PC-3 (cell line): ENCODE data around the gene ADRM1. TPM values are rescaled to one million over a fixed set of nuclear protein-coding genes. Genes with fewer than 3 reads are reported as not detected.
A peak's percentile ranks its signal among the peaks of the same experiment; 100 is the strongest.

Experiments
- ATAC-seq: fragments of 200-7000 bp; cut with Tn5 transposase; 2 replicates; pipeline ENCODE4 v1.9.1; 2020; ENCODE audit warnings: mild to moderate bottlenecking, moderate library complexity
- BruUV-seq: library from RNA; stranded (reverse); fragments of 400-500 nt; replicated peaks from 2 replicates; lab custom pipeline; 2021; lab: Mats Ljungman, UMichigan
- CTCF ChIA-PET: fragments of 300-600 bp; sonication (Branson Sonifier 250); formaldehyde crosslinking; loops from one replicate; lab custom pipeline; 2022; ENCODE audit warnings: antibody characterized with exemption; lab: Charles Lee
- POLR2A ChIA-PET: fragments of 300-600 bp; sonication (Branson Sonifier 250); formaldehyde crosslinking; loops from one replicate; lab custom pipeline; 2022; ENCODE audit warnings: antibody characterized with exemption; ENCODE audit not compliant: unreplicated experiment; lab: Charles Lee
- DNase-seq: peaks from one replicate; pipeline ENCODE4 v3.0.0-alpha.2; 2015
- H2AFZ ChIP-seq: fragments of 300-600 bp; sonication (generic); 2 replicates; pipeline ENCODE4 v1.6.0; 2016; ENCODE audit warnings: antibody characterized with exemption, low read length
- H3F3A ChIP-seq: fragments of 300-600 bp; sonication (generic); one replicate; pipeline ENCODE4 v1.6.0; 2017; ENCODE audit warnings: antibody characterized with exemption, low read length, control low read depth, mild to moderate bottlenecking; ENCODE audit not compliant: unreplicated experiment
- H3K27ac ChIP-seq: fragments of 300-600 bp; sonication (generic); 2 replicates; pipeline ENCODE4 v1.5.1; 2016; ENCODE audit warnings: mild to moderate bottlenecking, low read length
- H3K27me3 ChIP-seq: fragments of 300-600 bp; sonication (generic); 2 replicates; pipeline ENCODE4 v1.6.1; 2016; ENCODE audit warnings: low read length, mixed read lengths
- H3K36me3 ChIP-seq: fragments of 300-600 bp; sonication (generic); 2 replicates; pipeline ENCODE4 v1.6.1; 2016; ENCODE audit warnings: low read depth, mixed run types, low read length, mixed read lengths
- H3K4me1 ChIP-seq: fragments of 300-600 bp; sonication (generic); 2 replicates; pipeline ENCODE4 v1.5.1; 2016; ENCODE audit warnings: low read length; ENCODE audit not compliant: insufficient read depth
- H3K4me2 ChIP-seq: fragments of 300-600 bp; sonication (generic); 2 replicates; pipeline ENCODE4 v1.6.0; 2016; ENCODE audit warnings: low read length
- H3K4me3 ChIP-seq: fragments of 300-600 bp; sonication (generic); 2 replicates; pipeline ENCODE4 v1.5.1; 2016; ENCODE audit warnings: mild to moderate bottlenecking, low read length, mixed read lengths
- H3K79me2 ChIP-seq: fragments of 300-600 bp; sonication (generic); 2 replicates; pipeline ENCODE4 v1.6.1; 2017; ENCODE audit warnings: low read length, mixed read lengths
- H3K9ac ChIP-seq: fragments of 300-600 bp; sonication (generic); 2 replicates; pipeline ENCODE4 v1.6.0; 2016; ENCODE audit warnings: mild to moderate bottlenecking, low read length
- H3K9me2 ChIP-seq: fragments of 300-600 bp; sonication (generic); replicated peaks from 2 replicates; pipeline ENCODE4 v1.6.1; 2016; ENCODE audit warnings: mixed run types, low read length, mixed read lengths
- H3K9me3 ChIP-seq: fragments of 300-600 bp; sonication (generic); 2 replicates; pipeline ENCODE4 v1.6.1; 2016; ENCODE audit warnings: low read length, mixed read lengths
- H4K20me1 ChIP-seq: fragments of 300-600 bp; sonication (generic); 2 replicates; pipeline ENCODE4 v1.6.1; 2016; ENCODE audit warnings: low read length, mixed read lengths
- CTCF ChIP-seq: fragments of 300-600 bp; sonication (generic); conservative IDR thresholded peaks from 2 replicates; pipeline ENCODE4 v1.5.1; 2017; ENCODE audit warnings: antibody characterized with exemption, low read depth, mild to moderate bottlenecking, low read length
- EZH2 ChIP-seq: fragments of 300-600 bp; sonication (generic); IDR thresholded peaks from one replicate; pipeline ENCODE4 v1.6.1; 2017; ENCODE audit warnings: antibody characterized with exemption, mild to moderate bottlenecking, low read length; ENCODE audit not compliant: unreplicated experiment
- EZH2phosphoT487 ChIP-seq: fragments of 300-600 bp; sonication (generic); IDR thresholded peaks from 2 replicates; pipeline ENCODE4 v1.6.1; 2018; ENCODE audit warnings: mild to moderate bottlenecking, antibody characterized with exemption, low read length, borderline replicate concordance
- intact Hi-C: fragments of 100-400 bp; cut with micrococcal nuclease; formaldehyde crosslinking; loops from 2 replicates; pipeline ENCODE4 v1.9.0; 2023
- total RNA-seq: library from RNA; depleted of rRNA; stranded (reverse); fragments of >200 nt; gene quantifications from 2 replicates; pipeline ENCODE4 v1.2.3, GENCODE V29; 2014

ADRM1 gene
- total RNA-seq, 1 experiment from 2014 or later, result 374 TPM

GRCh38 chr20:62269871-62270270 is 32.9 kb upstream of the ADRM1 start:
- Histone ChIP-seq H3K4me3 (no peak overlapping the region), H3K9ac (no peak overlapping the region), H3K79me2 (no peaks in the 10 kb centered on the region), H4K20me1 (no peaks in the 10 kb centered on the region), H3K4me2 (no peak overlapping the region), H3K9me3 (no peaks in the 10 kb centered on the region), H3K9me2 (no peaks in the 10 kb centered on the region), H3K27ac (no peak overlapping the region), H3K4me1 (no peaks in the 10 kb centered on the region), H3F3A (no peaks in the 10 kb centered on the region), H2AFZ (no peak overlapping the region), H3K36me3 (peaks cover 33% of the 10 kb centered on the region), H3K27me3 (no peaks in the 10 kb centered on the region)
- CTCF ChIA-PET, result no interaction called here
- no TSS peak for BruUV-seq
- POLR2A ChIA-PET, result no interaction called here
- intact Hi-C loops, result no loop called here
- ATAC-seq (no peak), DNase-seq (no peak)
- TF ChIP-seq EZH2 (no peak), CTCF (no peak), EZH2phosphoT487 (no peak)

GRCh38 chr20:62272200-62272599 is 30.6 kb upstream of the ADRM1 start:
- Histone ChIP-seq H3K4me1 (no peaks in the 10 kb centered on the region), H3K36me3 (peaks cover 13% of the 10 kb centered on the region; the same call in 1 of the 2 replicates), H3K4me2 (no peak overlapping the region), H3K4me3 (no peak overlapping the region), H3K79me2 (no peaks in the 10 kb centered on the region), H3F3A (no peaks in the 10 kb centered on the region), H3K9me3 (no peaks in the 10 kb centered on the region), H3K9ac (no peak overlapping the region), H3K27me3 (no peaks in the 10 kb centered on the region), H3K27ac (no peak overlapping the region), H4K20me1 (no peaks in the 10 kb centered on the region), H2AFZ (no peak overlapping the region), H3K9me2 (no peaks in the 10 kb centered on the region)
- BruUV-seq, result no TSS peak
- ChIA-PET CTCF (interaction anchor here (1.0 kb wide), 1 partner anchor 103 kb away, joined by 7 read pairs; no protein-coding TSS in a partner anchor), POLR2A (no interaction called here)
- ATAC-seq (no peak), DNase-seq (no peak)
- intact Hi-C loops, result no loop called here
- no peak for TF ChIP-seq EZH2phosphoT487
- TF ChIP-seq EZH2, result no peak
- no peak; the same call in 1 of the 2 replicates for TF ChIP-seq CTCF

GRCh38 chr20:62273416-62273815 is 29.4 kb upstream of the ADRM1 start:
- ChIA-PET POLR2A (no interaction called here), CTCF (no interaction called here)
- Histone ChIP-seq H2AFZ (no peak overlapping the region), H3K4me2 (no peak overlapping the region), H3K9ac (no peak overlapping the region), H3K4me3 (no peak overlapping the region), H3K9me2 (no peaks in the 10 kb centered on the region), H3K36me3 (peaks cover 13% of the 10 kb centered on the region; the same call in 1 of the 2 replicates), H4K20me1 (no peaks in the 10 kb centered on the region), H3K27me3 (no peaks in the 10 kb centered on the region), H3K9me3 (no peaks in the 10 kb centered on the region), H3K79me2 (no peaks in the 10 kb centered on the region), H3K27ac (no peak overlapping the region), H3F3A (no peaks in the 10 kb centered on the region), H3K4me1 (no peaks in the 10 kb centered on the region)
- no peak for TF ChIP-seq EZH2phosphoT487
- TF ChIP-seq CTCF, result no peak
- no peak for TF ChIP-seq EZH2
- DNase-seq (no peak), ATAC-seq (no peak)
- intact Hi-C loops, result no loop called here
- TSS peak; percentile 33 for BruUV-seq
